Measurements from ENCODE around the gene PDE4A.

DNA sequence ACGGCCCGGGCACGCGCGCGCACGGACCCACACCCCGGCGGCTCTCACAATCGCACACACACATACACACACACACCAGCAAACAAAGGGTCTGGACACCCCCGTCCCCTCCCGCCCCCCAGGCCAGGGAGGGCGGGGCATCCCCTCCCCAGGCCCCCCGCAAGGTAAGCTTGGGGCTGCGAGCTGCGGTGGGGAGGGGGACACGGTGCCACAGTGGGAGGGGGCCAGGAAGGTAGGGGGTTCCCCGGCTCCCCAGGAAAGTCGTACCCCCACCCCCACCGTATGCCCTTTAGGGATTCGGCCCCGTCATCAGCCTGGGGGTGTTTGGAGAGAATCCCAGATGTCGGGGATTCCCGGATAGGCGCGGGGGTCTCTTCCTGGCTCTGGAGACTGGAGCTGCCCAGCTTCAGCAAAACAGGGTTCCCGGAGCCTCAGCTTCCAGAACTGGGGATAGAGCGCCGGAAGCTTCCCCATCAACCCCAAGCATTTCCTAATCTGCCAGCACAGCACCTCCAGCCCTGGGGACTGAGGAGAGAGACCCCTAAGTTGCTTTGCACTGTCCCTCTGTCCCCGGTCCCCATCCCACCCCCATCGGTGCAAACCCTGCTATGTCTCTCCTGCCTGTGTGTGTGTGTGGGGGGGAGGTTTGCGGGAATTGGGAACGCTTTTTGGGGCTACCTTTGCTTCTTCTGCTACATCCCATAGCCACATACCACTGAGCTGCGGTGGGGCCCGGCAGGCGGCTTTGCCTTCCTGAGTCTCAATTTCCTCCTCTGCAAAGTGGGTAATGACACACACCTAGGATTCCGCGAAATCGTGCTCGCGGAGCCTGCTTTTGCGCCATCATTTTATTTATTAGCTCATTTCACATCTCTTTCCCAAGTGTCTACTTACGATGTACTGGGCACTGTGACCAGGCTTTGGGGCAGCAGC, 15.2 kb upstream of the PDE4A start:
- TF ChIP-seq, protein P1, sequence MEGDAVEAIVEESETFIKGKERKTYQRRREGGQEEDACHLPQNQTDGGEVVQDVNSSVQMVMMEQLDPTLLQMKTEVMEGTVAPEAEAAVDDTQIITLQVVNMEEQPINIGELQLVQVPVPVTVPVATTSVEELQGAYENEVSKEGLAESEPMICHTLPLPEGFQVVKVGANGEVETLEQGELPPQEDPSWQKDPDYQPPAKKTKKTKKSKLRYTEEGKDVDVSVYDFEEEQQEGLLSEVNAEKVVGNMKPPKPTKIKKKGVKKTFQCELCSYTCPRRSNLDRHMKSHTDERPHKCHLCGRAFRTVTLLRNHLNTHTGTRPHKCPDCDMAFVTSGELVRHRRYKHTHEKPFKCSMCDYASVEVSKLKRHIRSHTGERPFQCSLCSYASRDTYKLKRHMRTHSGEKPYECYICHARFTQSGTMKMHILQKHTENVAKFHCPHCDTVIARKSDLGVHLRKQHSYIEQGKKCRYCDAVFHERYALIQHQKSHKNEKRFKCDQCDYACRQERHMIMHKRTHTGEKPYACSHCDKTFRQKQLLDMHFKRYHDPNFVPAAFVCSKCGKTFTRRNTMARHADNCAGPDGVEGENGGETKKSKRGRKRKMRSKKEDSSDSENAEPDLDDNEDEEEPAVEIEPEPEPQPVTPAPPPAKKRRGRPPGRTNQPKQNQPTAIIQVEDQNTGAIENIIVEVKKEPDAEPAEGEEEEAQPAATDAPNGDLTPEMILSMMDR (IDR thresholded peaks at IDR 0.05) = no peak
- TF ChIP-seq MAZ (IDR thresholded peaks at IDR 0.05; ENCODE audit: borderline replicate concordance, low read depth, low read length) = no peak
- TF ChIP-seq JUNB (IDR thresholded peaks at IDR 0.05) = no peak
- TF ChIP-seq, protein P2, sequence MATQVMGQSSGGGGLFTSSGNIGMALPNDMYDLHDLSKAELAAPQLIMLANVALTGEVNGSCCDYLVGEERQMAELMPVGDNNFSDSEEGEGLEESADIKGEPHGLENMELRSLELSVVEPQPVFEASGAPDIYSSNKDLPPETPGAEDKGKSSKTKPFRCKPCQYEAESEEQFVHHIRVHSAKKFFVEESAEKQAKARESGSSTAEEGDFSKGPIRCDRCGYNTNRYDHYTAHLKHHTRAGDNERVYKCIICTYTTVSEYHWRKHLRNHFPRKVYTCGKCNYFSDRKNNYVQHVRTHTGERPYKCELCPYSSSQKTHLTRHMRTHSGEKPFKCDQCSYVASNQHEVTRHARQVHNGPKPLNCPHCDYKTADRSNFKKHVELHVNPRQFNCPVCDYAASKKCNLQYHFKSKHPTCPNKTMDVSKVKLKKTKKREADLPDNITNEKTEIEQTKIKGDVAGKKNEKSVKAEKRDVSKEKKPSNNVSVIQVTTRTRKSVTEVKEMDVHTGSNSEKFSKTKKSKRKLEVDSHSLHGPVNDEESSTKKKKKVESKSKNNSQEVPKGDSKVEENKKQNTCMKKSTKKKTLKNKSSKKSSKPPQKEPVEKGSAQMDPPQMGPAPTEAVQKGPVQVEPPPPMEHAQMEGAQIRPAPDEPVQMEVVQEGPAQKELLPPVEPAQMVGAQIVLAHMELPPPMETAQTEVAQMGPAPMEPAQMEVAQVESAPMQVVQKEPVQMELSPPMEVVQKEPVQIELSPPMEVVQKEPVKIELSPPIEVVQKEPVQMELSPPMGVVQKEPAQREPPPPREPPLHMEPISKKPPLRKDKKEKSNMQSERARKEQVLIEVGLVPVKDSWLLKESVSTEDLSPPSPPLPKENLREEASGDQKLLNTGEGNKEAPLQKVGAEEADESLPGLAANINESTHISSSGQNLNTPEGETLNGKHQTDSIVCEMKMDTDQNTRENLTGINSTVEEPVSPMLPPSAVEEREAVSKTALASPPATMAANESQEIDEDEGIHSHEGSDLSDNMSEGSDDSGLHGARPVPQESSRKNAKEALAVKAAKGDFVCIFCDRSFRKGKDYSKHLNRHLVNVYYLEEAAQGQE (IDR thresholded peaks at IDR 0.05) = no peak
- no peak for TF ChIP-seq CBX8 (IDR thresholded peaks at IDR 0.05)
- no peak for TF ChIP-seq HDAC2 (IDR thresholded peaks at IDR 0.05)
- TF ChIP-seq NR3C1 (IDR thresholded peaks at IDR 0.05) = no peak
- TF ChIP-seq RAD21 (conservative IDR thresholded peaks at IDR 0.05 in 1 of 2, IDR thresholded peaks at IDR 0.05 in 1 of 2) = no peak
- no peak for TF ChIP-seq POLR2AphosphoS2 (conservative IDR thresholded peaks at IDR 0.05; ENCODE audit: low read length)
- TF ChIP-seq POLR2A (IDR thresholded peaks at IDR 0.05; ENCODE audit: low read length) = no peak

Data from A549 (cell line).